K562 (cell line): ENCODE results near the gene NPEPL1. TPM values are rescaled to one million over a fixed set of nuclear protein-coding genes. Genes with fewer than 3 reads are reported as not detected.
A peak's percentile ranks its signal among the peaks of the same experiment; 100 is the strongest.

ENCODE experiments used
- ATAC-seq: fragments of 200-7000 bp; cut with Tn5 transposase; 3 replicates; pipeline ENCODE4 v1.9.1; 2020; ENCODE audit warnings: moderate library complexity
- BruUV-seq: library from RNA; stranded (reverse); fragments of 400-500 nt; replicated peaks from 2 replicates; lab custom pipeline; 2021; lab: Mats Ljungman, UMichigan
- CTCF ChIA-PET: fragments of 300-600 bp; formaldehyde crosslinking; extraction: SDS; loops from one replicate; lab custom pipeline; 2021; ENCODE audit warnings: low intra/inter-chr PET ratio; lab: Yijun Ruan, JAX
- POLR2A ChIA-PET: fragments of 300-600, 350-650 bp; sonication (Branson Sonifier 250); formaldehyde crosslinking; extraction: SDS; loops from one replicate; lab custom pipeline; 2021; ENCODE audit warnings: antibody characterized with exemption, inconsistent platforms; lab: Yijun Ruan, JAX
- DNase-seq, 4 experiments: peaks; one replicate each; pipeline versions ENCODE4 v3.0.0 to v3.0.0-alpha.2; 2011 to 2018; ENCODE audit warnings: low spot score in 3 of 4, mixed read lengths in 3 of 4; ENCODE audit errors: extremely low read depth in 1 of 4
- FAIRE-seq: peaks from 2 replicates; lab custom pipeline; 2011; peaks lifted over from hg19 to GRCh38; lab: Jason Lieb, UNC
- H2AFZ ChIP-seq: 2 replicates; pipeline ENCODE4 v1.6.0; 2011; ENCODE audit warnings: low read depth, low read length, control low read depth, inconsistent platforms
- H3K27ac ChIP-seq: fragments of 200-600 bp; 3 replicates; pipeline ENCODE4 v1.8.0; 2011; ENCODE audit warnings: low read depth, mild to moderate bottlenecking, control low read depth, inconsistent platforms, low read length, moderate library complexity, mixed read lengths; ENCODE audit errors: extremely low read depth
- H3K27me3 ChIP-seq, 2 experiments: fragments of 300-600 bp in 1 of 2; 2 replicates in 1 of 2; 3 replicates in 1 of 2; pipeline versions ENCODE4 v1.6.0 to v1.8.0; 2011; ENCODE audit warnings: inconsistent platforms in 2 of 2, low read length in 2 of 2, mild to moderate bottlenecking in 1 of 2, mixed read lengths in 1 of 2, moderate library complexity in 1 of 2; ENCODE audit not compliant: control insufficient read depth in 2 of 2, insufficient read depth in 2 of 2
- H3K36me3 ChIP-seq: fragments of 300-600 bp; 3 replicates; pipeline ENCODE4 v1.8.0; 2011; ENCODE audit warnings: mild to moderate bottlenecking, low read length, inconsistent platforms; ENCODE audit not compliant: control insufficient read depth, insufficient read depth
- H3K4me1 ChIP-seq, 2 experiments: fragments of 200-600 bp in 1 of 2; replicated peaks in 1 of 2; 2 replicates in 1 of 2; 3 replicates in 1 of 2; pipeline versions ENCODE4 v1.5.1 to v1.8.0; 2011; ENCODE audit warnings: inconsistent platforms in 2 of 2, low read length in 2 of 2, mild to moderate bottlenecking in 1 of 2, mixed read lengths in 1 of 2, moderate library complexity in 1 of 2; ENCODE audit not compliant: control insufficient read depth in 2 of 2, insufficient read depth in 2 of 2
- H3K4me2 ChIP-seq: 2 replicates; pipeline ENCODE4 v1.6.1; 2011; ENCODE audit warnings: low read length, control low read depth, inconsistent platforms, mixed read lengths; ENCODE audit not compliant: insufficient read depth
- H3K4me3 ChIP-seq: fragments of 200-600 bp; sonication (generic), shearing (Covaris generic); 2 replicates; pipeline ENCODE4 v1.5.1; 2016; ENCODE audit warnings: control low read depth, inconsistent platforms
- H3K79me2 ChIP-seq: fragments of 200-600 bp; 3 replicates; pipeline ENCODE4 v1.8.0; 2011; ENCODE audit warnings: low read length, inconsistent platforms; ENCODE audit not compliant: control insufficient read depth, insufficient read depth
- H3K9ac ChIP-seq, 2 experiments: 2 replicates each; pipeline versions ENCODE4 v1.6.0 to v1.6.1; 2011; ENCODE audit warnings: low read depth in 2 of 2, low read length in 2 of 2, control low read depth in 1 of 2, inconsistent platforms in 1 of 2, mild to moderate bottlenecking in 1 of 2, mixed read lengths in 1 of 2; ENCODE audit not compliant: insufficient read depth in 1 of 2
- H3K9me1 ChIP-seq: one replicate; pipeline ENCODE4 v1.6.0; 2011; ENCODE audit warnings: inconsistent platforms, mild to moderate bottlenecking, low read length, moderate library complexity; ENCODE audit not compliant: control insufficient read depth, insufficient read depth
- H3K9me3 ChIP-seq: replicated peaks from 2 replicates; pipeline ENCODE4 v1.5.1; 2011; ENCODE audit warnings: low read depth, low read length, inconsistent platforms; ENCODE audit not compliant: control insufficient read depth, insufficient read depth
- H4K20me1 ChIP-seq: replicated peaks from 2 replicates; pipeline ENCODE4 v1.6.1; 2011; ENCODE audit warnings: low read length, inconsistent platforms, mixed read lengths; ENCODE audit not compliant: control insufficient read depth, insufficient read depth
- BCOR ChIP-seq: fragments of 450-650 bp; IDR thresholded peaks from 2 replicates; pipeline ENCODE4 v1.6.1; 2016
- BHLHE40 ChIP-seq: IDR thresholded peaks from 2 replicates; pipeline ENCODE4 v1.6.1; 2011; ENCODE audit warnings: low read length, improper control_type of control experiment
- CBX8 ChIP-seq: fragments of 200-600 bp; sonication (generic); IDR thresholded peaks from 2 replicates; pipeline ENCODE4 v1.6.1; 2012; ENCODE audit warnings: borderline replicate concordance, mixed run types, low read depth, mild to moderate bottlenecking, moderate library complexity, mixed read lengths, low read length, control low read depth, inconsistent platforms; ENCODE audit not compliant: poor library complexity, severe bottlenecking; ENCODE audit errors: extremely low read depth
- HCFC1 ChIP-seq: IDR thresholded peaks from 2 replicates; pipeline ENCODE4 v1.6.1; 2012; ENCODE audit warnings: low read depth, low read length, improper control_type of control experiment
- HMGN3 ChIP-seq: IDR thresholded peaks from 2 replicates; pipeline ENCODE4 v1.6.1; 2011; ENCODE audit warnings: borderline replicate concordance, low read depth, mild to moderate bottlenecking, mixed read lengths, low read length; ENCODE audit not compliant: insufficient read length; ENCODE audit errors: extremely low read depth
- RBM14 ChIP-seq: fragments of 200-400 bp; formaldehyde crosslinking; IDR thresholded peaks from 2 replicates; pipeline ENCODE4 v1.6.1; 2018; ENCODE audit warnings: low read depth, mild to moderate bottlenecking, low read length, moderate library complexity, borderline replicate concordance; ENCODE audit not compliant: insufficient read depth
- SAFB ChIP-seq: fragments of 200-400 bp; formaldehyde crosslinking; IDR thresholded peaks from 2 replicates; pipeline ENCODE4 v1.6.1; 2017; ENCODE audit warnings: low read depth, low read length, borderline replicate concordance
- SIX5 ChIP-seq, 2 experiments: IDR thresholded peaks; 2 replicates each; pipeline ENCODE4 v1.6.1; 2011; ENCODE audit warnings: low read length in 2 of 2, borderline replicate concordance in 1 of 2, low read depth in 1 of 2, mild to moderate bottlenecking in 1 of 2, moderate library complexity in 1 of 2; ENCODE audit not compliant: insufficient read depth in 1 of 2
- SMAD2 ChIP-seq: fragments of 150-350 bp; IDR thresholded peaks from 2 replicates; pipeline ENCODE4 v1.6.1; 2014; ENCODE audit warnings: low read depth, mild to moderate bottlenecking, low read length
- SUPT5H ChIP-seq: fragments of 450-650 bp; IDR thresholded peaks from 2 replicates; pipeline ENCODE4 v1.6.1; 2016
- TAF9B ChIP-seq: fragments of 450-650 bp; IDR thresholded peaks from 2 replicates; pipeline ENCODE4 v1.6.1; 2018; ENCODE audit warnings: mild to moderate bottlenecking; ENCODE audit not compliant: partially characterized antibody
- ZNF23 ChIP-seq: fragments of 250-450 bp; sonication (Bioruptor Pico); IDR thresholded peaks from 2 replicates; pipeline ENCODE4 v1.4.0; 2020; ENCODE audit warnings: mild to moderate bottlenecking
- WGBS: fragments of 100-300 bp; shearing (Covaris generic); methylation state at CpG from one replicate; pipeline ENCODE4 v1.1.6; 2016; ENCODE audit warnings: low coverage, mixed read lengths; ENCODE audit not compliant: insufficient coverage; ENCODE audit errors: missing lambda C conversion rate; 5-methylcytosine and 5-hydroxymethylcytosine counted together
- in situ Hi-C: fragments of 300-500 bp; cut with MboI; formaldehyde crosslinking; loops from 4 replicates; pipeline ENCODE4 v1.15.0; 2018; ENCODE audit warnings: inconsistent platforms, mixed read lengths
- intact Hi-C: fragments of 100-400 bp; cut with micrococcal nuclease; formaldehyde crosslinking; loops from 2 replicates; pipeline ENCODE4 v1.14.2; 2022
- polyA plus RNA-seq, 8 experiments: library from polyadenylated mRNA; depleted of rRNA in 4 of 8; stranded (reverse) in 5 of 8; unstranded in 3 of 8; fragments of >200 nt; fragmentation: Nextera tagmentation in 2 of 8; fragmentation: Illumina TruSeq in 1 of 8; extraction: Ambion mirVana in 2 of 8; extraction: Trizol in 1 of 8; gene quantifications; 2 replicates each; pipeline versions ENCODE4 v1.2.1 to v1.2.3, GENCODE V29; 2011 to 2014; ENCODE audit warnings: inconsistent platforms in 1 of 8, missing spikeins in 1 of 8
- total RNA-seq, 7 experiments: library from RNA; depleted of rRNA in 6 of 7; stranded (reverse); fragments of >200 nt in 6 of 7; fragmentation: Illumina TruSeq in 2 of 7; extraction: Trizol in 2 of 7; gene quantifications; 2 replicates each; pipeline versions ENCODE4 v1.2.1 to v1.2.3, GENCODE V29; 2011 to 2021; ENCODE audit warnings: low replicate concordance in 1 of 7
- TF ChIP-seq, protein P1 (sequence below): fragments of 450-650 bp; IDR thresholded peaks from 2 replicates; pipeline ENCODE4 v1.6.1; 2016
- TF ChIP-seq, protein P2 (sequence below): sonication (generic); formaldehyde crosslinking; IDR thresholded peaks from 2 replicates; pipeline ENCODE4 v1.8.1; 2023; ENCODE audit warnings: mild to moderate bottlenecking, missing genetic modification reagents
- TF ChIP-seq, protein P3 (sequence below): fragments of 450-650 bp; IDR thresholded peaks from 2 replicates; pipeline ENCODE4 v1.6.1; 2017; ENCODE audit warnings: antibody characterized with exemption
- TF ChIP-seq, protein P4 (sequence below): sonication (generic); formaldehyde crosslinking; IDR thresholded peaks from 2 replicates; pipeline ENCODE4 v1.8.0; 2022; ENCODE audit warnings: missing genetic modification reagents, mild to moderate bottlenecking, borderline replicate concordance

The NPEPL1 gene
- total and polyA plus RNA-seq, 9 of the 15 experiments (the other 6 are each of a cell fraction or from before 2014, with no cell fraction given), result 0.04 to 5.6 (median 0.94) TPM

DNA sequence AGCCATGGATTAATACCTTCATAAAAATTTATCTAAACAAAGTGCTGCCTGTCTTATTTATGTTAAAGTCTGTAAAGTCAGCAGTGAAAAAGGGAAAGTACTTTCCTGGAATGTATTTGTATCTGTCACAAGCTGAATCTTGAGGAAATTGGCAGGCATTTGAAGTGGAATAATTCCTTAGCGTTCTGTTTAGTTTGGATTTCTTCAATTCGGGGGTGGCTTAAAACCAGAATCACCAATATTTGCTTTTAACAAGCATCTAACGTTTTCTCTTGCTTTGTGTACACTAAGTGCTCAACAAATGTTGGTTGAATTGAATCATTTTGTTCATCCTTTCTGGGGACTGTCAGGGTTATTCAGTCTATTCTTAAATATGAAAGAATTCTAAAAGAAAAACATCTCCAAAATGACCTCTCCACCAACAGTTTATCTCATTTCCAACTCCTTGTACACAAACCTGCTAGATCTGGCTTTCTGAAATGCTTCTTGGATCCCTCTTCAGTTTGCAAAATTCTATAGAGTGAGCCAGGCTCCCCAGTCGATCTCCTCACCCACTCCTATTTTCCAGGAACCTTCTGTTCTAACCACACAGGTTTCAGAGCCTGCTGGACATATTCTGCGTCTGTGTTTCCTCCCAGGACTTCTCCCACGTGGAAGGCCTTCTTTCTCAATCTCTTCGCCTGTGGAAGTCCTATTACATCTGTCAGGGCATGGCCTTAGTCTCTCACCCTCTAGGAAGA, 2.0 kb upstream of the NPEPL1 start:
- ATAC-seq (no peak), DNase-seq (no peak), FAIRE-seq (peak; percentile 42)
- Histone ChIP-seq H3K9me3 (no peaks in the 10 kb centered on the region), H4K20me1 (no peaks in the 10 kb centered on the region), H3K4me3 (no peak overlapping the region), H3K9ac (no peak overlapping the region), H2AFZ (no peak overlapping the region), H3K4me1 (peaks cover 0 to 10% of the 10 kb centered on the region in 2 experiments; a peak in 2 of 5 replicates), H3K9me1 (no peaks in the 10 kb centered on the region), H3K36me3 (no peaks in the 10 kb centered on the region; the same call in 2 of the 3 replicates), H3K79me2 (no peaks in the 10 kb centered on the region), H3K27me3 (no peaks in the 10 kb centered on the region; a peak in 1 of 5 replicates), H3K4me2 (no peak overlapping the region), H3K27ac (no peak overlapping the region)
- no TSS peak for BruUV-seq
- ChIA-PET CTCF (interaction anchor here (0.7 kb wide), 1 partner anchor 15 kb away, joined by 3 read pairs; no protein-coding TSS in a partner anchor), POLR2A (no interaction called here)
- in situ Hi-C loops (no loop called here), intact Hi-C loops (no loop called here)
- 28% methylated on average over 7 of the region's 7 CpGs for WGBS
- no peak for TF ChIP-seq BCOR
- TF ChIP-seq SAFB, result no peak
- TF ChIP-seq, protein P1, sequence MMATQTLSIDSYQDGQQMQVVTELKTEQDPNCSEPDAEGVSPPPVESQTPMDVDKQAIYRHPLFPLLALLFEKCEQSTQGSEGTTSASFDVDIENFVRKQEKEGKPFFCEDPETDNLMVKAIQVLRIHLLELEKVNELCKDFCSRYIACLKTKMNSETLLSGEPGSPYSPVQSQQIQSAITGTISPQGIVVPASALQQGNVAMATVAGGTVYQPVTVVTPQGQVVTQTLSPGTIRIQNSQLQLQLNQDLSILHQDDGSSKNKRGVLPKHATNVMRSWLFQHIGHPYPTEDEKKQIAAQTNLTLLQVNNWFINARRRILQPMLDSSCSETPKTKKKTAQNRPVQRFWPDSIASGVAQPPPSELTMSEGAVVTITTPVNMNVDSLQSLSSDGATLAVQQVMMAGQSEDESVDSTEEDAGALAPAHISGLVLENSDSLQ, result no peak
- TF ChIP-seq, protein P2, sequence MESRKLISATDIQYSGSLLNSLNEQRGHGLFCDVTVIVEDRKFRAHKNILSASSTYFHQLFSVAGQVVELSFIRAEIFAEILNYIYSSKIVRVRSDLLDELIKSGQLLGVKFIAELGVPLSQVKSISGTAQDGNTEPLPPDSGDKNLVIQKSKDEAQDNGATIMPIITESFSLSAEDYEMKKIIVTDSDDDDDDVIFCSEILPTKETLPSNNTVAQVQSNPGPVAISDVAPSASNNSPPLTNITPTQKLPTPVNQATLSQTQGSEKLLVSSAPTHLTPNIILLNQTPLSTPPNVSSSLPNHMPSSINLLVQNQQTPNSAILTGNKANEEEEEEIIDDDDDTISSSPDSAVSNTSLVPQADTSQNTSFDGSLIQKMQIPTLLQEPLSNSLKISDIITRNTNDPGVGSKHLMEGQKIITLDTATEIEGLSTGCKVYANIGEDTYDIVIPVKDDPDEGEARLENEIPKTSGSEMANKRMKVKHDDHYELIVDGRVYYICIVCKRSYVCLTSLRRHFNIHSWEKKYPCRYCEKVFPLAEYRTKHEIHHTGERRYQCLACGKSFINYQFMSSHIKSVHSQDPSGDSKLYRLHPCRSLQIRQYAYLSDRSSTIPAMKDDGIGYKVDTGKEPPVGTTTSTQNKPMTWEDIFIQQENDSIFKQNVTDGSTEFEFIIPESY, result no peak
- no peak for TF ChIP-seq BHLHE40
- no peak for TF ChIP-seq RBM14
- TF ChIP-seq SIX5 (IDR thresholded peaks at IDR 0.05; ENCODE audit: borderline replicate concordance in 1 of 2, insufficient read depth in 1 of 2, low read depth in 1 of 2, low read length in 2 of 2), result no peak
- TF ChIP-seq ZNF23 (CRISPR knock-in tag), result no peak
- TF ChIP-seq, protein P3, sequence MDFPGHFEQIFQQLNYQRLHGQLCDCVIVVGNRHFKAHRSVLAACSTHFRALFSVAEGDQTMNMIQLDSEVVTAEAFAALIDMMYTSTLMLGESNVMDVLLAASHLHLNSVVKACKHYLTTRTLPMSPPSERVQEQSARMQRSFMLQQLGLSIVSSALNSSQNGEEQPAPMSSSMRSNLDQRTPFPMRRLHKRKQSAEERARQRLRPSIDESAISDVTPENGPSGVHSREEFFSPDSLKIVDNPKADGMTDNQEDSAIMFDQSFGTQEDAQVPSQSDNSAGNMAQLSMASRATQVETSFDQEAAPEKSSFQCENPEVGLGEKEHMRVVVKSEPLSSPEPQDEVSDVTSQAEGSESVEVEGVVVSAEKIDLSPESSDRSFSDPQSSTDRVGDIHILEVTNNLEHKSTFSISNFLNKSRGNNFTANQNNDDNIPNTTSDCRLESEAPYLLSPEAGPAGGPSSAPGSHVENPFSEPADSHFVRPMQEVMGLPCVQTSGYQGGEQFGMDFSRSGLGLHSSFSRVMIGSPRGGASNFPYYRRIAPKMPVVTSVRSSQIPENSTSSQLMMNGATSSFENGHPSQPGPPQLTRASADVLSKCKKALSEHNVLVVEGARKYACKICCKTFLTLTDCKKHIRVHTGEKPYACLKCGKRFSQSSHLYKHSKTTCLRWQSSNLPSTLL, result no peak
- TF ChIP-seq HCFC1, result no peak
- TF ChIP-seq, protein P4, sequence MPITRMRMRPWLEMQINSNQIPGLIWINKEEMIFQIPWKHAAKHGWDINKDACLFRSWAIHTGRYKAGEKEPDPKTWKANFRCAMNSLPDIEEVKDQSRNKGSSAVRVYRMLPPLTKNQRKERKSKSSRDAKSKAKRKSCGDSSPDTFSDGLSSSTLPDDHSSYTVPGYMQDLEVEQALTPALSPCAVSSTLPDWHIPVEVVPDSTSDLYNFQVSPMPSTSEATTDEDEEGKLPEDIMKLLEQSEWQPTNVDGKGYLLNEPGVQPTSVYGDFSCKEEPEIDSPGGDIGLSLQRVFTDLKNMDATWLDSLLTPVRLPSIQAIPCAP (CRISPR knock-in tag), result no peak
- TF ChIP-seq CBX8, result no peak
- TF ChIP-seq SUPT5H, result no peak
- TF ChIP-seq TAF9B, result no peak
- TF ChIP-seq SMAD2, result no peak
- no peak for TF ChIP-seq HMGN3
